ENCODE data around the gene CRB2.

- TF ChIP-seq CTCF (conservative IDR thresholded peaks at IDR 0.05 in 1 of 2, IDR thresholded peaks at IDR 0.05 in 1 of 2; ENCODE audit: low read depth in 1 of 2, low read length in 2 of 2) (no peak), EZH2 (IDR thresholded peaks at IDR 0.05; ENCODE audit: low read length, missing control alignments) (no peak)
Observed at GRCh38 chr9:123346826-123347225, 9.2 kb upstream of the CRB2 start.

Data from fibroblast of lung (primary cell).